SKM-1 treated with dmso at 0.1 percent for 144 hours (cell line): Measurements from ENCODE around the gene PDE4D.

Experiments
- DNase-seq: peaks from one replicate; lab custom pipeline; 2025; ENCODE audit not compliant: unreplicated experiment; lab: John Stamatoyannopoulos, UW

Gene PDE4D

DNA sequence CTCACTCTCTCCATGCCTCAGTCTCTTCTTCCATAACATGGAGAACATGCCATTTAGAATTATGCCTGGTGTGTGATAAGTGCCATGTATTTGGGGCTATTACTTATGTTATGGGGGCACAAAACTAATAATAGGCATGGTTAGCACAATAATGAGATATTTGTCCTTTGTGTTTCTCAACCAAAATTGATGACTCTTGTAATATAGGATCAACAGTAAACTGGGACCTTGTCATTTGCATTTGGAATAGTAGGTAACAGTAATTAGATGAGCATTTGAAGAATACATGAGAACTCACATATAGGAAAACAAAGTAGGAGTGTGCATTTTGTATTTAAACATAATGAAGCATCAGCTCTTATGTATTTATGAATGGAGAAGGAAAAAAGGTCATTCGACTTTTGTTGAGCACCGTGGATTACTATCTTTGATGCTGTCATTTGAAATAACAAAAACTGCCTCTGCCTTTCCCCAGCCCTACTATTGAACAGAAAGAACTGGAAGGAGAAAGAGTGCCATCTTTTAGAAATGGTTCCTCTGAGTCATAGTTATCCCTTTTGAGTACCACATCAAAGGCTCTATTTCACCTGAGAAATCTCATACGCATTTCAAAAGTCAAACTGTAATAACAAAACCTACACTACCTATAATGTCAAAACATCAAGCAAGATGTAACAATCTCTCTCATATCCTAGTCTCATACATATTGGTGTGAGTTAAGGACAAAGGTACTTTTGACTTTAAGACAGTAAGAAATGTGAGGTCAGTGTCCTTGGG, 655.2 kb downstream of the PDE4D start:
- DNase-seq, result no peak

- DNase-seq, result no peak
Measured at GRCh38 chr5:59236986-59237385, 656.5 kb downstream of the PDE4D start.

DNA sequence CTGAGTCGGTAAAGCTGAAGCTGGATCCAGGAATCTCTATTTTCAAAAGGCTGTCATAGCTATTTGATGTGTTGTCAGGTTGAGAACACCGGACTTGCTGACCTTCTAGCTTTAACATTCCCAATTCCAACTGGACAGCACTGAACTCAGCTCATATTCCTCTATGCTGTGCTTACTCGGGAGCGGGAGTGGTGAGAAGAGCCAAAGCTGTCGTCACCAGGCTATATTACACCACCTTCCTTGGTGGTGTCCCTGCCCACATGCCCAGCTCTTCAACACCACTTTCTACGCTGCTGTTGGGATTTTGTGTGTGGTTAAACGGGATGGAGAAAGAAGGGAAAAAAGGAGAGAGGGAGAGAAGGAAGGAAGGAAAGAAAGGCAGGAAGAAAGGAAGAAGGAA, 657.1 kb downstream of the PDE4D start:
- no peak for DNase-seq

- DNase-seq, result no peak
Measured at GRCh38 chr5:59234236-59234635, 659.3 kb downstream of the PDE4D start.

GRCh38 chr5:59231221-59231931, 662.1 kb downstream of the PDE4D start:
- DNase-seq, result no peak

- no peak for DNase-seq
Measured at GRCh38 chr5:59222687-59223511, 670.6 kb downstream of the PDE4D start.

DNA sequence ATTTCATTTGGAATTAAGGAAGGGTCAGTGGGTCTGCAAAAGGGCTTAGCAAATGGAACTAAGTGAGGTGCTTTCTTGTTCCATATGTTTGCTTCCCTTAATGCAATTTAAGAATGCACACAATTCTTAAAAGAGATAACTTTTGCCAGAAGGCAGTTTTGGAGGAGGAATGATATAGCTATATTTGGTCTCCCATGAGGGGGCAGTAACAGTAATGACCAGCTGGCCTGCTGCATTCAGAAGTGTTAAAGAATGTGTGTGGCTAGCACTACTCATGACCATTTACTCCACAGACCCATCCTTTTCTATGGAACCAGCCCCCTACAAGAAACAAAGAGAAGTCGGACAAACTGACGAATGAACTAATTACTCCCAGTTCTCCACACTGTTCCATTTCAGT, 671.8 kb downstream of the PDE4D start:
- DNase-seq, result no peak

DNA sequence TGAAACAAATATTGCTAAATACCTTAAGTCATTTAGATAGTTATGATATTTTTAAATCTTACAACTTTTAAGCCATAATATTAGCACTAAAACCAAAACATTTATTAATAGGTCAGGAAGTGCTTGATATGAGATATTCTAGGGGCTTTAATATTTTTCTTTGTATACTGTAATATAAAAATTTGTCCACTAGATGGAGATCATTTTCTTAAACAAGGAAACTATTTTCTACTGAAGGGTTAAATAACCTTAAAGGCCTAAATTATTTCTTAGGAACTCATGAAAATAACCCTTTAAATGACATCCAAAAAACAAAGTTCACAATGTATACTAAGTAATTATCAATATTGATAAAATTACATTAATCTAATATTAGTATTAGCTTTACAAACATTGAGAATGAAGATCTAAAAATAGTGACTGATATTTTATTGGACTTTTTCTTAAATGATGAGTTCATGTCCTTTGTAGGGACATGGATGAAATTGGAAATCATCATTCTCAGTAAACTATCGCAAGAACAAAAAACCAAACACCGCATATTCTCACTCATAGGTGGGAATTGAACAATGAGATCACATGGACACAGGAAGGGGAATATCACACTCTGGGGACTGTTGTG, 675.0 kb downstream of the PDE4D start:
- peak; percentile 0 for DNase-seq

DNA sequence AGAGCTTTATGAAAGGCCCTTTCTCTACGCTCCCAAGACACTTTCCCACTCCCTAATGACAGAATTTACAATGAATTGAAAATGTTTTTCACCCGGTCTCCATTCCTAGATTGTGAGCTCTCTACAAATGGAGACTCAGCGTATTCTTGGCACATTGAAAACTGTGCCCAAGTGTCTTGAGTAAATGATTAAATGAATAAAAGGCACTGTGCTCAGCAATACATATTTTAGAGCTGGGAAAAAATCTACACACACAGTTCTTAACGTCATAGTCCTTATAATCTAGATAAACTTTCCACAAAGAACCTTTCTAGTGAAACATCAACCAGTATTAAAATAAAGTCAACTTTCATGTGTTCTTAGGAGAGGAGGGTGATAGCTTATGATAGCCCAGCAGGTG, 676.7 kb downstream of the PDE4D start:
- DNase-seq, result no peak

DNA sequence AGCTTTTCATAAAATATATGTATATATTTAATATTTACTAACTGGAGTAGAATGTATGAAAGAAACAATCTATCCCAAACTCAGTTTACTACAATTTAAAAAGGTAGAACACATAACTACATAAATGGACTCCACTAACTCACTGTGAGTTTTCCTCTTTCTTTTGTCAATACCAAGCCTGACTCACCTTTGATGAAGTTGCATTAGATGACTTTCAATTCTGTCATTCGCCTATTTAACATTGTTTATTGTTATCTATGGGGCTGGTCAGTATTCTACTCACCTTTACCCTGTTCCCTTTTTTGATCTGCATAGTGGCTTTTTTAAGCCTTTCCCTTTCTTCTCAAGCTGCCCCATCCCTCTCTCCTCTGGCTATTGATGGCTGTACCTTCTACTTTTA, 680.9 kb downstream of the PDE4D start:
- no peak for DNase-seq

GRCh38 chr5:59209758-59210359, 683.7 kb downstream of the PDE4D start:
- no peak for DNase-seq

DNA sequence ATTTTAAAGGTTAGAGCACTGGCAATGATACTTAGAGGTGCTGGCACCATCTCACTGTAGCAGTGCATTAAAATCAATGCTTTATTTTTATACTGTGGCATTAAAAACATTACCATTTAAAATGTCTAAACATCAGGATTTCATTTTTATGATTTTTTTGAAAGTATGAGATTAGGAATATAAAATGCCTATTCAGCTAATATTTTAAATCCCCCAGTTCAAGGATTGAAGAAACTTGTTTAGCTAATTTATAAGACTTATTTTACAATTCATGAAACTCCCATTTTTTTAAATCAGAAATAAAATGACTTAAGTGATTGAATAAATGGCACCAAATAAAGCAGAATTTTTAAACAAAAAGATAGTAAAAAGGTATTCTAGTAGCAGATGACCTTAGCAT, 685.1 kb downstream of the PDE4D start:
- DNase-seq, result no peak

DNA sequence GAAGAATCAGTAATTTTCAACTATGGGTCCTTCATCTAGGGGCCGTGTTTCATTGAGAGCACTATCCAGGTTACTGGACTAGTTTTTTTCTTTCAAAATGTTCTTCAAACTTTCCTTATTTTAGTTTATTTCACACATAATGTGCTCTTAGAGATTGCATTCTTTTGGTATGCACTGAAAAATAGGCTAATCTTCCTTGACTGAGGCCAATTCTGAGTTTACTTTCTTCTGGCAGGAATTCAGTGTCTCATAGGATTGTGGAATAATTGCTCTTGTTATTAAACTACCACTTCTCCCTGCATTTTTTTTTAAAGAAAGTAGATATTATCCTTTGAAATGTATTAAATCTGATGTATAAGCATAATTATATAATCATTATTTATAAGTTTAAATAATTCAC, 686.1 kb downstream of the PDE4D start:
- DNase-seq, result no peak

DNA sequence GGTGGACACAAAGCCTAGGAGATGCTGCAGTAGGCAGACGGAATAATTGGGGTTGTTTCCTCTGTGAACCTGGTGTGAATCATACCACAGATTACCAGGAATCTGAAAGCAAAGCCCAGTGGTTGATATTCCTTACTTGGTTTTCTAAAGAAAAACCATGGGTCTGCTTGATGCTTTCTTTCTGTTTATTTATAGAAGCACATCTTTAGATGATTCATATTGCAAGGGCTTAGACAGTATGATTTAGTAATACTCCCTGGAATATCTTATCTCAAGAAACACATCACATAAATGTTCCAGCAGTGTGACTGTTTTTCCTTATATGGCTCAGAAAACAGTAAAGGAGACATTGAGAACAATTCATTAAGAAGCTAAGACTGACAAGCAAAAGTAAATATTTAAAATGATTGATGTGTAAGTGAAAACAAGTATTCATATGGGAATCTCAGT, 687.4 kb downstream of the PDE4D start:
- DNase-seq, result no peak

GRCh38 chr5:59204114-59204897, 689.2 kb downstream of the PDE4D start:
- no peak for DNase-seq

DNA sequence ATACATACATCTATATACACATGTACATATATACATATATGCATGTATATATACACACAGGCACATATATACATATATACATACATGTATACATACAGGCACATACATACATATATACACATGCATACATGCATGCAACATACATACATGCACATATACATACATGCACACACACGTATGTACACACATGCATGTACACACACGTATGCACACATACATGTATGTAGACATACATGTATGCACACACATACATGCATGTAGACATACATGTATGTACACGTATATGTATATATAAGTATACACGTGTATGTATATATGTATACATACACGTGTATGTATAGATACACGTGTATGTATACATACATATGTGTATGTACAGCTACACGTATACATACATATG, 693.7 kb downstream of the PDE4D start:
- no peak for DNase-seq

- DNase-seq, result no peak
Measured at GRCh38 chr5:59198832-59199231, 694.7 kb downstream of the PDE4D start.

GRCh38 chr5:59198365-59198764, 695.2 kb downstream of the PDE4D start:
- no peak for DNase-seq

- DNase-seq, result no peak
Measured at GRCh38 chr5:59197911-59198310, 695.6 kb downstream of the PDE4D start.
